GM18519 (cell line): ENCODE measurements around the gene ISG20.
A peak's percentile ranks its signal among the peaks of the same experiment; 100 is the strongest.
"Not testable (repeated sequence)": the region's sequence is repeated elsewhere in the genome, so short reads cannot be mapped to it uniquely, and the experiment has no call there.

Experiments used
- ATAC-seq: cut with Tn5 transposase; IDR thresholded peaks from one replicate; pipeline ENCODE4 v1.9.1; 2021; ENCODE audit warnings: mild to moderate bottlenecking, moderate library complexity; ENCODE audit not compliant: unreplicated experiment, low FRiP score

The ISG20 gene

DNA sequence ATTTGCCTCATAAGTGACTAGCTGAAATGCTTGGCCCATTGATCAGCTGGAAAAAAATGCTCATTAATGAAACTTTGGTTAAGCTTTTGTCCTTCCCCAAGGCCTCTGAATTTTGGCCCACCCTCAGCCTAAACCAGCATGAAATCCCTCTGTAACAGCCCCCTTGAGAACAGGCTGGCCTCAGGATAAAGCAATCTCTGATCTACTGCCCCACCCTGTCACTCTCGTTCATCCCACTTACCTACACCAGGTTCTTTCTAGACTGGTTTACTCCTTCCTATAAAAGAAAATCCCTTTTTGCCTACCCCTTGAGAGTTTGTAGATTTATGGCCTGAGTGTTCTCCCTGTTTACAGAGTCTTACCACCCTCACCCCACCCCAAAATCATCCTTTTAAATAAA lies 21.0 kb upstream of the ISG20 start:
- ATAC-seq = no peak

DNA sequence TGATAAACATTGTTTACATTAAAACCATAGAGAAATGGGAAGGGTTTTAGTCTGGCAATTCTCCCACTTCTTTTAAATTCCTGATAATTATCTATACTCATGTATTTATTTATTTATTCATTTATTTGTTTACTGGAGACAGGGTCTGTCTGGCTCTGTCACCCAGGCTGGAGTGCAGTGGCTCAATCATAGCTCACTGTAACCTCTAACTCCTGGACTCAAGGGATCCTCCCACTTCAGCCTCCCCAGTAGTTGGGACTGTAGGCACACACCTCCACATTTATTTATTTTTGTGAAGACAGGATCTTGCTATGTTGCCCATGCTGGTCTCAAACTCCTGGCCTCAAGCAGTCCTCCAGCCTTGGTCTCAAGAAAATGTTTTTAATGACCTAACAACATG lies 20.1 kb upstream of the ISG20 start:
- no peak for ATAC-seq

DNA sequence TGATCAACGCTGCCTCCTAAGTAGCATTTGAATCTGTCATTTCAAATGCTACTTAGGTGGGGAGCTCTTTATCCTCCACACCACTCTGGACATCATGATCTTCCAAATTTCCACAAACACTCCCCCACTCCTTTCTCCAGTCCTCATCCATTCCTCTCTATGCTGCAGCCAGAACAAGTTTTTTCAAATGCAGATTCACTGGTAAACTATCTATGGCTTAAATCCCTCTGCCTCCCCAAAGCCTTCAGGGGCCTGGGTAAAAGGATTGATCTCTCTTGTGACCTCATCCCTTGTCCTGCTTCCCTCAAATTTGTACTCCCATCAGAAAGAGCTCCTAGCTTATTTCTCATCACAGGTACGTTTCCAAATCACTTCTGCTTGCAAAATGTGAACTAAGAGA lies 19.0 kb upstream of the ISG20 start:
- no peak for ATAC-seq

DNA sequence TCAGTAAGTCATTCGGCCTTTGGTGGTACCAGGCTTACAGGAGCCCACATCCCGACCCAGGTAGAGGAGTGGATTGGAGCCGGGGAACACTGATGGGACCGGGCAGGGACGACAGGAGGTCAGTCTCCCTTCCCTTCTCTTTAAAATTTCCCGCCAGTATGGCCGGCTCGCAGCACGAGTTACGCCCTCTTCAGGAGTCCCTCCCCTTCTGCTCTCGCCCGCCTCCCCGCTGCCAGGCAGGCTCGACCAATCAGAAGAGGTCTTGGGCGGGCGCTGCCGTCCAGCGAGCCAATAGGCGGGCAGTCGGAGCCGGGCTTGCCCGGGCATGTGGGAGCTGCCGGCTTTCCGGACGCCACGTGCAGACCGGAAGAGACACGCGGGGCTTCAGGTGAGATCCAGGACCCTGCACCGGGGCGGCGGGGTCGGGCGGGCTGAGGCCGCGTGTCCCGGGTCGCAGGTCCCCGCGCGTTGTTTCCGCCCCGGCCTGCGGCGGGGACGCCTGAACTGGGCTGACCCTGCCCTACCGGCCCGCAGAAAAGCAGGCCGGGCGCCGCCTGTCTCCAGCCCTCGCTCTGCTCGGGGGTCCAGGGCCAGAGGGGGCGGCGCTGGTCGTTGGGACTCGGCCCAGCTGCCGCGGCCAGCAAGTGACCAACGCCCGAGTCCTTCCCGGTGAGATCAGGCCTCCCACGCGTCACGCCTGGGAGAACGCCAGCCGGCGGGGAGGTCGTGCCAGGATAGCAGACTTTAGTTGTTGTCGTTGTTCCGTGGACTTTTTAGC lies 17.6 kb upstream of the ISG20 start, which contains the start of gene AEN:
Gene AEN, plus strand, starts transcription at position 346 of the 778 bp plus-strand sequence. CDS start 4,870 bp downstream, outside the sequence.
- peak; percentile 93 for ATAC-seq

DNA sequence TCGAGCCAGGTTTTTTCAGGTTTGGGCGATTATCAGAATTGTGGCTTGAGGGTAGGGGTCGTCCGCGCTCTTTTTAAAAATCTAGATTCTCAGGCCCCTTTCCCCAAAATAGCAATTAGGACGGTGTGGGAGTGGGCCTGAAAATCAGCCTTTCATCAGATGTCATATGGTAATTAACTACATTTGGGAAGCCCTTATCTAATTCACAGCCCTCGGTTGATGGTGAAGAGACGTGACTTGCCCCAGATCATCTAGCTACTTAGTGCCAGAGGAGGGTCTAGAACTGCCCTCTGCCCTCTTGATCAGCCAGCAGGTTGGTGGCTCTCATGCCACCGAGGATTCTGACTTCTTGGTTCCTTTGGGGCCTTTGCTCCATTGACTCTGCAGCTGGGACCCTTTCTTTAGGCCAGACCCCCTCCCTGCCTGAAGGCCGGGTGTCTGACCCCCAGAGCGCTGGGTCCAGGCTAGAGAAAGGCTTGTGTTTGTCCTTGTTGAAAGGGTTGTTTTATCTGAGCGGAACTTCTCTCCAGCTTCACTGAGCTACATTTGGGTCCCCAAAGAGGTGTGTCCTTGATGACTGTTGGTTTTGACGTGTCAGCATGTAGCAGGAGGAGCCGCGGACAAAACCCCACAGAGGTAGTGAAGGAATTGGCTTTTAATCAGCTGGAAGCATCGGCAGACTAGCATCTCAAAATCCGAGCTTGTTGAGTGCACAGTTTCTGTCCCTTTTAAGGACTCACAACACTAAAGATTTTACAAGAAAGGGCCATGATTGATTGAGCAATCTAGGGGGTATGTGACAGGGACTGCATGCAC lies 16.8 kb upstream of the ISG20 start:
- ATAC-seq = peak; percentile 29

DNA sequence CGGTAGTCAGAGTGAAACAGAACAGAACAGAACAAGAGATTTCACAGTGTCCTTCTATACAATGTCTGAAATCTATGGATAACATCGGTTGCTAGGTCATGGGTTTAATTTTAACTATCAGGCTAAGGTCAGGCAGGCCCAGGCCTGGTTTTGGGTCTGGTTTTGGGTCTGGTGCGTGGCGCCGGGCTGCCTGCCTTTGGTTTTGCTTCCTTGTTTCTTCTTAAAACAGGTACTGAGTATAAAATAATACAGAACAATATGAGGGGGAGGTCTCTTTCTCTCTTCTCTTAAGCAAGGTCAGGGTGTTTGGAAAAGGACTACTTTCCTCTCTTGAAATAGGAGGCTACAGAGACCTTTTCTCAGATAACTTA lies 16.2 kb upstream of the ISG20 start:
- no peak for ATAC-seq

DNA sequence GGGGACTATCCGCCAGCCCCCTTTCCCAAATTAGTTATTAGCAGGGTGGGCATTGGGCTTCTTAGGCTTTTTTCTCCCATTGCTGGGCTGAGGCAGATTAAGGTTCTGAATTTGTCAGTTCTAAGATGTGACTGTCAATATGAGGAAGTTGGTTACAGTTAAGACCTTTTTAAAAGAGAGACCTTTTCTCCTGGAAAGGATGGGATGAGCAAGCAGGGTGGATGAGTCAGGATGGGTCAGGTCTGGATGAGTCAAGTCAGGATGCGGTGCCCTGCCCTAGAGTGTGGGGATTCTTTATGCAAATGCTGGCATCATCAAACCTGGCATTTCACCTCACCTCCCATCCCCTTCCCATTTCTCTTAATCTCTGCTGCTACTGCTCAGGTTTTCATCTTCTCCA lies 15.8 kb upstream of the ISG20 start:
- no peak for ATAC-seq

DNA sequence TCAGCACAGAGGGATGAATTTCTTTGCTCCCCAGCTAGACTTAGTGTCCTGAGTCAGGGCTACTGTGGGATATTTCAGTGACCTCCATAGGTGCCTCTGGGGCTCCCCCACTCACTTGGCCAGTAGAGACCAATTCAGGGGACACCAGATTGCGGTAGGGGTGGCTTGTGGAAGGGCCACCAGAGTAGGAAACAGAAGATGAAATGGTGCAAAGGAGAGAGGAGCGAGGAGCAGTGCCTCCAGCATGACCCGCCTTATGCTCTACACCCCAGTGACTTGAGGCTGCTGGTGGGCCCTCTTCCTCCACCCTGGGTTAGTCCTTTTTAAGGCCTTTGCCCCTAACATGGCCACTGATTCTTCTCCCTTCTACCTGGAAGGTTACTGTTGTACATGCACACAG lies 15.2 kb upstream of the ISG20 start:
- no peak for ATAC-seq

DNA sequence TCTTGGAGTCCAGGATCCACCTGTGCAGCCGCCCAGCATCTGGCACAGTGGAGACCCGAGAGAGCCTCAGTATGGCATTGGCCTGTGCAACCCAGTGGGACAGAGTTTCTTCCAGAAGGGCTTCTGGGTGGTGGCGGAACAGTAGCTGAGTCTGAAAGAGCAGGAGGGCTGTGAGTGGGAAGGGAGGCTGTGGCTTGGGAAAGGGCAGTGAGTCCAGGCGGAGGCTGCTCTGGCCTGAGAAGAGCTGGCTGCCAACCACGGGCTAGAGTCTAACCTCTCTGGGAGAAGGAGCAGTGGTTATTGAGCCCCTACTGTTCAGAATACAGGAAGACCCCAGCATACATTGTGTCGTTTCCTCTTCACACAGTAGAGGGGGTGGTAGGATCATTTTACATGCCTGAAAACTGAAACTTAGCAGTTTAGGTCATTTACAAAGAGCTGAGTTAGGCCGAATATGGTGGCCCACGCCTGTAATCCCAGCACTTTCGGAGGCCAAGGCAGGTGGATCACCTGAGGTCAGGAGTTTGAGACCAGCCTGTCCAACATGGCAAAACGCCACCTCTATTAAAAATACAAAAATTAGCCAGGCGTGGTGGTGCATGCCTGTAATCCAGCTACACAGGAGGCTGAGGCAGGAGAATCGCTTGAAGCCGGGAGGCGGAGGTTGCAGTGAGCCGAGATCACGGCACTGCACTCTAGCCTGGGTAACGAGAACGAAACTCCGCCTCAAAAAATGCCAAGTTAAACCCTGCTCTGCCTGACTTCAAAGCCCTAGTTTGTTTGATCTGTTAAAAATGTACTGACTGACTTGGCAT lies 14.5 kb upstream of the ISG20 start:
- ATAC-seq = no peak

DNA sequence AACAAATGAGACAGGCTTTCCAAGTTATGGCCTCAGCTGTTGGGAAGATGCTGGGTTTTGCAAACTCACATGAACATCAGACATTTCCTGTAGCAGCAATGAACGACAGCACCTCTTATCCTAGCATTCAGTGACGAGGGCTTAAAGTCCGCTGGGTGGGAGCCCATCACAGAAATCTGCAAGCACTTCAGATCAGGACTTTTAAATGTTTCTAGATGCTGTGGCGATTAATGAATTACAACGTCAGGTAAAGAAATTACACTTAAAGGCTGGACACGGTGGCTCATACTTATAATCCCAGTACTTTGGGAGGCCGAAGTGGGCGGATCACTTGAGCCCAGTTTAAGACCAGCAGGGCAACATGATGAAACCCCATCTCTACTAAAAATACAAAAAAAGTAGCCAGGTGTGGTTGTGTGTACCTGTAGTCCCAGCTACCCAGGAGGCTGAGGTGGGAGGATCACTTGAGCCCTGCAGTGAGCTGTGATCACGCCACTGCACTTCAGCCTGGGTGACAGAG lies 13.8 kb upstream of the ISG20 start:
- no peak for ATAC-seq

DNA sequence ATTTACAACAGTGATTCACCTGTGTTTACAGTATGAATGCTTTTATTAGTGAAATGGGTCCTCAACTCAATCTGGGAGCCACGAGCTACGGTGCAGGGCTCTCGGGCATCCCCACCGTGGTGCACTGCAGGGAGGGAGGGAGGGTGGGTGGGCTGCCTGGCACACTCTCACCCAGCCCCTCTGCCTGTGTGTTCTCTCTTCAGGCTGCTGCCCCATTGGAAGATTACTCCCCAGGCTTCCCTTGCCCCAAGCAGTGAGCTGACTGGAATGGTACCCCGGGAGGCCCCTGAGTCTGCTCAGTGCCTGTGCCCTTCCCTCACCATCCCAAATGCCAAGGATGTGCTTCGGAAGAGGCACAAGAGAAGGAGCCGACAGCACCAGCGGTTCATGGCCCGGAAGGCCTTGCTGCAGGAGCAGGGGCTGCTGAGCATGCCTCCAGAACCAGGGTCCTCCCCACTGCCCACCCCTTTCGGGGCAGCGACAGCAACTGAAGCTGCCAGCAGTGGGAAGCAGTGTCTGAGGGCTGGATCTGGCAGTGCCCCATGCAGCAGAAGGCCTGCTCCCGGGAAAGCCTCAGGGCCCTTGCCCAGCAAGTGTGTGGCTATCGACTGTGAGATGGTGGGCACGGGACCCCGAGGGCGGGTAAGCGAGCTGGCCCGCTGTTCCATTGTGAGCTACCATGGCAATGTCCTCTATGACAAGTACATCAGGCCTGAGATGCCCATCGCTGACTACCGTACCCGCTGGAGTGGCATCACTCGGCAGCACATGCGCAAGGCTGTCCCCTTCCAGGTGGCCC lies 12.7 kb upstream of the ISG20 start:
- no peak for ATAC-seq

DNA sequence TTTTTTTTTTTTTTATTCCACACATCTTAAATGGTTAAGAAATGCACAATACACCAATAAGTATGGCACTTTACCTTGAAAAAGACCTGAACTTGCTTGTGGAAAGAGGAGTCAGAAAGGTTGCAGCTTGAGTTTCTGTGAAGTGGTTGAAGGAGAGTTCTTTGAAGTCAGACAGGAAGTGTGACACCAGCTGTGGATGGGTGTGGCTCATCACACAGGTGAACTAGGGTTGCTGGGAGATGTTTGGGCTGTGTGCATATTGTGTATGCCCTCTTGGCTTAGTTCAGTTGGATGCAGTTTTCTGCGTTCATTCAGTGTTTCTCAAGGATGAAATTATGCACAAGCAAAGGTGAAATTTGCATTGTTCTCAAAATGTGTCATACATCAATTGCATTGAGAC lies 11.4 kb upstream of the ISG20 start:
- ATAC-seq = no peak

DNA sequence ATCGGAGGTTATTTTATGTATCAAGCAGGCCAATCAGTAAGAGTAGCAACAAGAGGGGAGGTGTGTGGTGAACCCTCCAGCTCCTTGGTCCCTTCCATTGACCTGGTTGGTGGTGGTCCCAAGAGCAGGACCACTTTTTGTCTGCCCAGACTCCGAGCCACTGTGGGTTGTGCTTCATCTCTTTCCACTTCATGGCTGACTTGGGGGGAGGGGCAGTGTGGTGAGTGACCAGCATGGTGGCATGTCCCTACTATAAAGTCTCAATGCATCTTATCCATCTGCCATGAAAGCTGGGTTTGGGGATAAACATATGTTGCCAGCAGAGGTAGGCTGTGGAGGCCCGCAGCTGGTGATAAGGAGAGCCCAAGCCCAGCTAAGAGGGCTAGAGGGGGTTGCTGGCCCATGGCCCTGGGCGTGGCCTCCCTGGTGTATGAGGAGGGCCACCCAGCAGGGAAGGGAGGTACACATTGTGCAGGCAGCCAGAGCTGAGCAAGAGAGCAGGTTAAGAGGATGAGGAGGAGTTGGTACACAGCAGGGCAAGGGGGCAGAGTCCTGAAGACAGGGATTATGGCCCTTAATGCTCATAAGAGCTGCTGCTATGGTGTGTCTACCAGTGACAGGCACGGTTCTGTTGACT lies 10.7 kb upstream of the ISG20 start:
- ATAC-seq = no peak

DNA sequence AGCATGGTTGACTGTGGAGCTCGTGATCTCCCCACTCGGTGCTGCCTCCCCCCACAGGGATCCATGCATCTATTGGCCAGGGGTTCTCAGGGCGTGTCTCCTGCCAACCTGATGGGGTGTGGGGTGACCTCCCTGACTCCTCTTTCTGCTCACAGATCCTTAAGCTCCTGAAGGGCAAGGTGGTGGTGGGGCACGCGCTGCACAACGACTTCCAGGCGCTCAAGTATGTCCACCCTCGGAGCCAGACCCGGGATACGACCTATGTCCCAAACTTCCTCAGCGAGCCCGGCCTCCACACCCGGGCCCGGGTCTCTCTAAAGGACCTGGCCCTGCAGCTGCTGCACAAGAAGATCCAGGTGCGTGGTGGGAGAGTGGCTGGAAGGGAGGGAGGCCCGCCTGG lies 9.7 kb upstream of the ISG20 start:
- ATAC-seq = no peak

DNA sequence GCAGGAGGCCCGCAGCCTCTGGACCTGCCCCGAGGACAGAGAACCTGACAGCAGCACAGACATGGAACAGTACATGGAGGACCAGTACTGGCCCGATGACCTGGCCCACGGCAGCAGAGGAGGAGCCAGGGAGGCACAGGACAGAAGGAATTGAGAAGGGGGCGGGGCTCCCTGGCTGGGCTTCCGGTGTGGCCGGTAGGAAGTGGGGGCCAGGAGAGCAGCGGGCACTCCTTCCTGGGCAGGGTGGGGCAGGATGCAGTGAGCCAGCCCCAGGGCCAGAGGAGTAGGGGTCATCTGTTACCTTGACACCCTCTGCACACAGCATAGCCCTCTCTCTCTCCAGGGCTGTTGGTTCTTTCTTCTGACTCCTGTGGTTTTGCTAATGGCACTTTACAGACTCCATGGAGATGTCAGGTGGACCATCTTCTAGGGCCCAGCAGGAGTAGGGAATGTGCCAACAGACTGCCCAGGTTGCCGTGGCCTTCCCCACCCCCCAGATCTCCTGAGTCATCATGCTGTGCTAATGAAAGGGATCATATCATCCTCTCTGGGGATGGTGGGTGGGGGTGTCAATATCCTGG lies 8.6 kb upstream of the ISG20 start:
- ATAC-seq = no peak

DNA sequence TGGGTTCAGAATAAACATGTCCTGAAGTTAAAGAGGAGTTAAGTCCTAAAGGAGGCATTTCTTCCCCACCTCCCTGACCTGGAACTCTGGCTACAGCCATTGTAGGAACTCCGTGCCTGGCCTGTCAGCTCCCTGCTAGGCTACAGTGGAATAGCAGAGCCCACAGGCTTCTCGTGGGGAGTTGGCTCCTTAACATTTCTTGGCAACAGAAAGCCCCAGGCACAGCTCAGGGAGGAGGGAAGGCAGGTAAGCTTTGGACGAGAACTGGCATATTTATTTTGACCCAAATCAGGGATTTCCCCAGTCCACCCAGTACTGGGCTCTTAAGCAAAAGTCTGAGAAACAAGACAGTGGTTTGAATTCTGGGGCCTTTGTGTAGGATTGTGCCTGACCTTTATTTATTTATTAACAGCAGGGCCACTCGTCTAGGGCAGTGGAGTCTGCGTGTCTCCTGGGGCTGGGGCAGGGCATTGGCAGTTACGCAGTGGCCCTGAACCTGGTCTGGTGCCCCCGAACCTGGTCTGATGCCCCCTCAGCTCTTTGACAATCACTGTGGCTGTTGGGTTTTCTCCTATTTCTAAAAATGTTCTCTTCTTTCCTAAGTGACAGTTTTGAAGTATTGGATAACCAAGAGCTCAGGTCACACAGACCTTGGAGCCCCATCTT lies 7.9 kb upstream of the ISG20 start:
- ATAC-seq = no peak

DNA sequence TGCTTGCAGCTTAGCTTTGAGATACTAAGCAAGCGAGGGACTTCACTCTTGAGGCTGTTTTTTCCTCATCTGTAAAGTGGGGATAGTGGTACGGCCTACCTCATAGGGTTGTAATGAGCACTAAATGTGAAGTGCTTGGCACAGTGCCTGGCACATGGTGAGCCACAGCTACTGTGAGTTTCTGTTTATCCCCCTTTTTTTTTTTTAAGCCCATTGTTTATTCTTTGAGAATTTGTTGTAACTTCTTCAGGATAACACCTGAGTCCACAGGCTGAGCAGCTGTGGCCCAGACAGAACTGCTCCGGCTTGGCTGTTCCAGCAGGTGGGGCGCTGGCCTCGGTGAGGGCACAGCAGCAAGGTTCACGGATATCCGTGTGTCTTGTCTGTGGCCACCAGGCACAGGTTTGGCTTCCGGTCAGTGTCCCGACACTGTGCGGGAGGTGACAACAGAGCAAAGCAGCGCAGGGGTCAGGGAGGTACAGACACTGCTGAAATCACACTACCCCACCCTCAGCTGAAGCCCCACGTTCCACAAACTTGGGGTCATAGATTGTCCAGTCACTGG lies 7.3 kb upstream of the ISG20 start:
- no peak for ATAC-seq

DNA sequence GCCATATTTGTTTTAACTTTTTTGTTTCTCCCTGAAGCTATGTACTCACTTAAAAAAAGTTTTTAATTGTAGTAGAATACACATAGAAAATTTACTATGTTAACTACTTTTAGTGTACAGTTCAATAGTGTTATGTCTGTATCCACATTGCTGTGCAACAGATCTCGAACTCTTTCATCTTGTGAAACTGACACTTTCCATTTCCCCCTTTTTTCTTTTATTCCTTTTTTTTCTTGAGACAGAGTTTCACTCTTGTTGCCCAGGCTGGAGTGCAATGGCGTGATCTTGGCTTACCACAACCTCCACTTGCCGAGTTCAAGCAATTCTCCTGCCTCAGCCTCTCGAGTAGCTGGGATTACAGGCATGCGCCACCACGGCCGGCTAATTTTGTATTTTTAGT lies 6.0 kb upstream of the ISG20 start:
- ATAC-seq = not testable (repeated sequence)
